HG02852 (cell line): Measurements from ENCODE around the gene CDK5RAP2.

Experiments used
- ATAC-seq: cut with Tn5 transposase; IDR thresholded peaks from one replicate; pipeline ENCODE4 v1.9.1; 2021; ENCODE audit warnings: mild to moderate bottlenecking, moderate library complexity; ENCODE audit not compliant: unreplicated experiment

The CDK5RAP2 gene

DNA sequence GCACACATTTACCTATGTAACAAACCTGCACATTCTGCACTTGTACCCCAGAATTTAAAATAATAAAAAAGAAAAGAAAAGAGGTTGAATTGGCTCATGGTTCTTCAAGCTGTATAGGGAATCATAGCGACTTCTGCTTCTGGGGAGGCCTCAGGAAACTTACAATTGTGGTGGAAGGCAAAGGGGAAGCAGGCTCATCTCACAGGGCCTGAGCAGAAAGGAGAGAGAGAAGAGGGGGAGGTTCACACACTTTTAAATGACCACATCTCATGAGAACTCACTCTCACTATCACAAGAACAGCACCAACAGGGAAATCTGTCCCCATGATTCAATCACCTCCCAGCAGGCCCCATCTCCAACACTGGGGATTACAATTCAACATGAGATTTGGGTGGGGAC is 214.6 kb downstream of the CDK5RAP2 start:
- no peak for ATAC-seq

DNA sequence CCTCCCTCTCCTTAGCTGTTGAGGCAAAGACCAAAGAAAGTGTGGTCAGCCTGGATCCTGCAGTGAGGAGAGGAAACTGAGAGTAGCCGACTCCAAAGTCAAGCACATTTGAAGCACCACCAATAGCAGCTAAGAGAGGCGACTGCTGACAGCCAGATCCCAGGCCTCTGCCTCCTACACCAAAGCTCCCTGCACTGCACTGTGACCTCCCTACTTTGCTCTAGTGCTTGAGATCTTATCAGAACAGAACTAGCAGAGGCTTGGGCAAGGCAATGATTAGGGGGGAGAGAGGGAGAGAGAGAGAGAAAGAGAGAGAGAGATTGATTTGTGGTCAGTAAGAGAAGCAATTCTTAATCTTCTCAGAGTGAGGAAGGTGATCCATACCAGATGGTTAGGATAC is 216.3 kb downstream of the CDK5RAP2 start:
- ATAC-seq: no peak

DNA sequence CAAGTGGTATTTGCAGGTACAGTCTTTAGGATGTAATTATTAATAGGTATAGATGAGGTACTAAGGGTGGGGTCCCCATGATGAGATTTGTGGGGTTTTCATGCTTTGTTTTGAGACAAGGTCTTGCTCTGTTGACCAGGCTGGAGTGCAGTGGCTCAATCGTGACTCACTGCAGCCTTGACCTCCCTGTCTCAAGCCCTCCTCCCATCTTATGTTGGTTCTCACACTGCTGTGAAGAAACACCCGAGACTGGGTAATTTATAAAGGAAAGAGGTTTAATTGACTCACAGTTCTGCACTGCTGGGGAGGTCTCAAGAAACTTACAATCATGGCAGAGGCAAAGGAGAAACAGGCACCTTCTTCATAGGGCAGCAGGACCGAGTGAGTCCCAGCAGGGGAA is 217.5 kb downstream of the CDK5RAP2 start:
- no peak for ATAC-seq

DNA sequence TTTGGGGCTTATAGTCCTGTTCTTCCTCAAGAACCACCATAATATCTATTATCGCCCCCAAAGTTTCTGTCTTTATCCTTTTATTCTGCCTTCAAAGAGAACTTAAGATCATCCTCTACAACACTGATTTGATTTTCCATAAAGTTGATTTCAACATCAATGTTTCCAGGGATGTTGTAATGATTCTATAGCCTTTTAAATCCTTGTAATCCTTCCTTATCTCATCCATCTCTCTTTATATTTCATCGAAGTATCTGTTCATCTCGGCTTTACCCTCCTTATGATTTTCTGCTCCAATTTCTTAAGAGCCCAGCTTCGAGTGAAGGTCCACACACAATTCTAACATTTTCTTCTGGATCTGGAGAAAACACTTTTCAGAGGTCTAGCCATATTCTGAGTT is 218.4 kb downstream of the CDK5RAP2 start:
- ATAC-seq: no peak

DNA sequence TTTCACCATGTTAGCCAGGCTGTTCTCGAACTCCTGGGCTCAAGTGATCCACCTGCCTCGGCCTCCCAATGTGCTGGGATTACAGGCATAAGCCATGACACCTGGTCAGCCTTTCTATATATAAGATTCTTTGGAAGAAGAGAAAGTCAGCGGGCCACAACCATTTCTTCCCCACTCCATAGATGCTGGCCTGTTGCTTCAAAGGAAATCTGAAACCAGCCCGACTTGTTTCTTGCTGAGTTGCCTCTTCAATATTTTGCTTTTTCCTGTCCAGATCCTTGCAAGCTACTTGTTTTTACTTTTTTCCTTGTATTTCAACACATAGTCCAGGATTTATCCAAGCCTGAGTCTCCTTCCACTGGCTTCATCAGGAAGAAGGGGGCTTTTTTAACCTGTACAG is 219.5 kb downstream of the CDK5RAP2 start:
- no peak for ATAC-seq

DNA sequence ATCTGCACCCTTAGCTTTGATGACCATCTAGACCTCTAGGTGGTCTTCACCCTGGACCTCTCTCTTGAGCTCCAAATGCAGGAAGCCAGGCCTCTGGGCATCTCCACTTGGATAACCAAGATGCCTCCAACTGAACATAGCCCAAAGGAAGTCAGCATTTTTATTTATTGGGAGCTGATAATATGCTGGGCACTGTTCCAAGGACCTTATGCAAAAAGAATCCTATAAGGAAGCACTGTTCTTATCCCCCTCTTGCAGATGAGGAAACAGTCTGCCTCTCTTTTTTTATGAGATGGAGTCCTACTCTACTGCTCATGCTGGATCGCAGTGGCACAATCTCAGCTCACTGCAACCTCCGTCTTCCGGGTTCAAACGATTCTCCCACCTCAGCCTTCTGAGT is 219.9 kb downstream of the CDK5RAP2 start:
- ATAC-seq: no peak

DNA sequence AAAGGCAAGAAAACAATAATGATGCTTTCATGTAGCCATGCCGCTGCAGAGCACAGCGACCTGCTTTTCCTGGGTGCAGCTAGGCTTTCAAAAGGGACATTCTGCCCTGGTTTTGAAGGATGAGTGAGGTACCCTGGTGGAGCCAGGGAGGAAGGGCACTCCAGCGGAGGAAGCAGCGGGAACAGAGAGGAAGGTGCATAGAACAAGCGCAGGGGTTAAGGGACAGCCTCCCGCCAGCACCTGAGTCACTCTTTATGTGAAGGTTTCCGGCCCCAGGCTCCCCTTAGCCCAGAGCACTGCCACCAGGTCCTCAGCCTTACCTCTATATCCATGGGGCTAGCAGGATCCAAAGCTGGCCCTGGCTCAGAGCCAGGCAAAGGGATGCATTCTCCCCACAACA is 221.1 kb downstream of the CDK5RAP2 start:
- ATAC-seq: no peak

DNA sequence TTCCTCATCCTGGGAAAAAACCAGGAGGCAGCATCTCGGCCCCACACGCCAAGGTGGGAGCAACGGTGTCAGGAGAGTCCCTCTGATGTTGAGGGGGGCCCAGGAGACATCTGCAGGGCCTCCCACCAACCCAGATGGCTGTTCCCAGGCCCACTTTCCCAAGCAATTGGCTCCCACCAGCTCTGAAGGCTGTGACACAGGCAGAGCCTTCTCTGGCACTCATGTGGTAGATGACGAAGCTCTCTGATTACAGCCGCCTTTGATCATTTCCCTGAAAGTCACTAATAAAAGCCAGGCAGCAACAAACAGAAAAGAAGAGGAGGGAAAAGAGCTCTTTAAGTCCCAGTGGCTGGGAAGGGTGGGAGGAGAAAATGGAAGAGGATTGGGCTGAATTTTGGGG is 226.5 kb downstream of the CDK5RAP2 start:
- no peak for ATAC-seq

DNA sequence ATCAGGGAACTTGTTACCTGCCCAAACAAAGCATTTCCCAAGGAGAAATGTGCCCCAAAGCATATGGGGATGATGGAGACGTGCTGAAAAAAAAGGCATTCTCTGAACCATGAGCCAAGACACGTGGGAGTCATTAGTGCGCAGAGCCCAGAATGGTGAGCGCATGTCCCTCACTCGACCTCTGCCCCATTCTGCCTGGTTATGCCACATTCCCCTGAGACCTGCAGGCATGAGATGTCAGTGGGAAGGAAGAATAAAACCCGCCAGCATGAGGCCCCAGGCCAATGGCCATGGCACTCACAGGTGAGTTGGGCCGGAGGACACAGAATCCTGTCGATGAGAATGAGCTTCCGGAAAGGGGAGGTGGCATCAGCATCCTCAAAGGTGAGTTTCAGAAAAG is 228.9 kb downstream of the CDK5RAP2 start:
- no peak for ATAC-seq

DNA sequence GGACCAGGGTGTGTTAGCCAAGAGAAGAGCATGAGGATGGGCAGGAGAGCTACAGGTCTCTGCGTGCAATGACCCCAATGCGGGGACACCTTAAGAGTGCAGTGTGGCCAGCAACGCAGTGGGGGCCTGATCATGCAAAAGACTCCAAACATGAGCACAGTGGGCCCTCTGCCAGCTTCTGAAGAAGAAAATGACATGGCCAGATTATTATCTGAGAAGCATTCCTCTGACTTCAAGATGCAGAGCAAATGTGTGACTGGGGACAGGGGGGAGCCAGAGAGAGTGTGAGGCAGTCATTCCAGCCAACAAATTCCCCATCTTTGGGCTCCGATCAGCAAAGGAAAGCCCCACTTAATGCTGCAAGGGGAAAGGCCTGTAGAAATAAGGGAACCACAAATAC is 229.4 kb downstream of the CDK5RAP2 start:
- no peak for ATAC-seq

DNA sequence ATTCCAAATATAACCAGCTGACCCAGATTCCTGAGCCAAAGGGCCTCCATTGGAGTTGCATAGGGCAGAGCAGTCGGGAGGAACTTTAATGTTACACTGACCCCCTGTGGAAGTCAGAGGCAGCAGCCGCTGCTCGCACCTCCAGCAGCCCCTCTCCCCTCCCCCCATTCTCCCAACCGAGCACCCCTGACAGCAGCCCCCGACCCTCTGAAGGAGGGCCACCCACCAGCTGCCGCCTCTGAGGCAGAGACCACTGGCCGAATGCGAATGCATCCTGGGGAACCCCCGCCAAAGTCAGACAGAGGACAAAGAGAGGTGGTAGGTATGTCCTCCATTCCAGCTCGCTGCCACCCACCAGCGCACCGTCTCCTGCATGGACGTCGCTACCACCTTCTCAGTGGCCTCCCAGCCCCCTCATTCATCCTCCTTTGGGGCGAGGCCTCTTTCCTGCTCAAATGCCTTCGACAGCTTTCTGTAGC is 231.0 kb downstream of the CDK5RAP2 start:
- no peak for ATAC-seq

DNA sequence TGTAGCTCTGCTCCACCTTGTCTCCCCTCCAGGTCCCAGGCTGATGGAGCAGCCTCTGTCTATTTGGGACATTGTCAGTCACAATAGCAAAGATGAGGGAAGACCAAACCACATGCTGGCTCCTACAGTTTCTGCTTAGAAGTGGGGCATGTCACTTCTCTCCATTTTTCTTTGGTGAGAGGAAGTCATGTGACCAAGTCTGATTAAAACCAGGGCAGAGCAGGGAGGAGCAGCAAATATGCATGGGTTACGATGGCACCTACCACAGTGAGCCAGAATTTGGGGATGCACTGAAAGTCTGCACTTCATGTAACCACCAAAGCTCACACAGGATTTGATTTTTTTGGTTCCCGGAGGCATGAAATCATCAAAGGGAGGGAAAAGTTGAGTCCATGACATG is 234.6 kb downstream of the CDK5RAP2 start:
- no peak for ATAC-seq

DNA sequence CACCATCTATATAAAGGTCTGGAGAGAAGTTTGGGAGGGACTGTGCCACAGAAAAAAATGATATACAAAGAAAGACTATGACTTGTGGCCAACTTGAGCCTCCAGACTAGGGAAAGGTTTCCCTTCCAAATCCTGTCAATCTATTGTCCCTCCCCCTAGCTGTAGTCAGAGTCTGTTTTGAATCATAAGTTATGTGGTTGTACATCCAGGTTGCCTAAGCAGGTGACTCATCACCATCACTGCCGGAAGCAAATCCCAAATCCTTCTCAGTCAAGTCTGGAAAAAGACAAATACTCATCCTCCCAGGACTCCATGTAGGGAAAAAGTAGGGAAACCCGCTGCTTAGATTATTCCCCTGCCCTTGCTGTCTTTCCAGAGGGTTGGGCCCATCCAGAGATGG is 235.7 kb downstream of the CDK5RAP2 start:
- no peak for ATAC-seq

DNA sequence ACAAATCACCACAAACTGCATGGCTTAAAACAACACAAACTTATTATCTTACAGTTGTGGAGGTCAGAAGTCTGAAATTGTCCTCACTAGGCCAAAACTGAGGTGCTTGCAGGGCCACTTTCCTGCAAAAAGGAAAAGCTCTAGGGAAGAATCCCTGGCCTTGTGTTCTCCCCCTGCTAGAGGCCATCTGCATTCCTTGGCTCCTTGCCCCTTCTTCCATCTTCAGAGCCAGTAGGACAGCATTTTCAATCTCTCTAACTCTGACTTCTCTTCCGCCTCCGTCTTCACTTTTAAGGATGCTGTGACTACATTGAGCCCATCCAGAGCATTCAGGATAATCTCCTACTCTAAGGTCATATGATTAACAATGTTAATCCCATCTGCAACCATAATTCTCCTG is 236.6 kb downstream of the CDK5RAP2 start:
- no peak for ATAC-seq
